Fibroblast of lung (primary cell): ENCODE measurements around the gene ACAA2.

Experiments used
- CTCF ChIP-seq, 2 donors: IDR thresholded peaks in 1 of 2; conservative IDR thresholded peaks in 1 of 2; 1 replicate in 1 of 2; 2 replicates in 1 of 2; pipeline ENCODE4 v1.5.1; 2011 to 2012; ENCODE audit warnings: low read length in 2 of 2, control low read depth in 1 of 2, inconsistent platforms in 1 of 2, low read depth in 1 of 2, mild to moderate bottlenecking in 1 of 2
- EZH2 ChIP-seq: IDR thresholded peaks from 2 replicates; pipeline ENCODE4 v1.5.1; 2012; ENCODE audit warnings: low read length, control low read depth, mild to moderate bottlenecking; ENCODE audit errors: missing control alignments

GRCh38 chr18:49739275-49739674 lies 74.1 kb downstream of the ACAA2 start:
- TF ChIP-seq CTCF (conservative IDR thresholded peaks at IDR 0.05 in 1 of 2, IDR thresholded peaks at IDR 0.05 in 1 of 2; ENCODE audit: low read depth in 1 of 2, low read length in 2 of 2) (no peak), EZH2 (no peak)
